ENCODE results near the gene B4GALT2. TPM values are rescaled to one million over a fixed set of nuclear protein-coding genes. Genes with fewer than 3 reads are reported as not detected.

The B4GALT2 gene
- total and polyA plus RNA-seq, 9 of the 15 experiments (the other 6 are each of a cell fraction or from before 2014, with no cell fraction given) = 1.3 to 86.8 (median 43.8) TPM

GRCh38 chr1:43998000-43998378 lies 19.0 kb downstream of the B4GALT2 start:
- H3K9me1 ChIP-seq (ENCODE audit: control insufficient read depth, insufficient read depth, low read length) = peaks cover 5% of the 10 kb centered on the region
- DNase-seq (ENCODE audit: extremely low read depth in 1 of 4, low spot score in 3 of 4) (no peak), ATAC-seq (no peak), FAIRE-seq (no peak)
- no peak overlapping the region for H3K4me3 ChIP-seq
- H3K36me3 ChIP-seq (ENCODE audit: control insufficient read depth, insufficient read depth, low read length) = no peaks in the 10 kb centered on the region
- no peaks in the 10 kb centered on the region for H4K20me1 ChIP-seq (replicated peaks; ENCODE audit: control insufficient read depth, insufficient read depth, low read length)
- no peaks in the 10 kb centered on the region for H3K9me3 ChIP-seq (replicated peaks; ENCODE audit: control insufficient read depth, insufficient read depth, low read depth, low read length)
- CTCF ChIA-PET (ENCODE audit: low intra/inter-chr PET ratio) = no interaction called here
- no peak overlapping the region for H2AFZ ChIP-seq (ENCODE audit: low read depth, low read length)
- no peaks in the 10 kb centered on the region for H3K79me2 ChIP-seq (ENCODE audit: control insufficient read depth, insufficient read depth, low read length)
- WGBS (ENCODE audit: insufficient coverage, low coverage, missing lambda C conversion rate) = 69% methylated on average over 11 of the region's 11 CpGs
- no peaks in the 10 kb centered on the region for H3K27me3 ChIP-seq (ENCODE audit: control insufficient read depth in 2 of 2, insufficient read depth in 2 of 2, low read length in 2 of 2)
- TF ChIP-seq ZNF584 (CRISPR knock-in tag; IDR thresholded peaks at IDR 0.05; ENCODE audit: low read depth) (no peak), ZBTB2 (IDR thresholded peaks at IDR 0.05) (no peak), ZC3H11A (IDR thresholded peaks at IDR 0.05; ENCODE audit: low read depth, low read length) (no peak), ZNF512 (tag; IDR thresholded peaks at IDR 0.05) (no peak), U2AF2 (optimal IDR thresholded peaks at IDR 0.05; ENCODE audit: low read depth, low read length) (no peak), SAFB (IDR thresholded peaks at IDR 0.05; ENCODE audit: borderline replicate concordance, low read depth, low read length) (no peak), PREB (CRISPR knock-in tag; IDR thresholded peaks at IDR 0.05) (no peak), TCFL5 (CRISPR knock-in tag; conservative IDR thresholded peaks at IDR 0.05) (no peak), HDAC3 (IDR thresholded peaks at IDR 0.05; ENCODE audit: borderline replicate concordance, partially characterized antibody) (no peak)
- intact Hi-C loops (cut with micrococcal nuclease) (loop anchor here (10.0 kb wide), 1 partner anchor 297 kb away; no protein-coding TSS in a partner anchor), in situ Hi-C loops (cut with MboI) (no loop called here)
- H3K4me1 ChIP-seq (replicated peaks in 1 of 2; ENCODE audit: control insufficient read depth in 2 of 2, insufficient read depth in 2 of 2, low read length in 2 of 2) = peaks cover 5 to 65% of the 10 kb centered on the region in 2 experiments; a peak in 4 of 5 replicates
- H3K9ac ChIP-seq (ENCODE audit: insufficient read depth in 1 of 2, low read depth in 2 of 2, low read length in 2 of 2) = peak overlapping the region in 1 of 2 experiments; percentile 63; a peak in 2 of 4 replicates
- H3K27ac ChIP-seq (ENCODE audit: extremely low read depth, low read depth, low read length) = no peak overlapping the region
- POLR2A ChIA-PET = interaction anchor here (0.5 to 1.5 kb wide), 5 partner anchors 12 to 289 kb away, joined by 3 to 7 read pairs (median 4); partner anchors contain the start of gene SLC6A9
- BruUV-seq (replicated peaks) = no TSS peak
- H3K4me2 ChIP-seq (ENCODE audit: insufficient read depth, low read length) = no peak overlapping the region

Measured in K562 (cell line).